ENCODE data around the gene HM13. TPM values are rescaled to one million over a fixed set of nuclear protein-coding genes. Genes with fewer than 3 reads are reported as not detected.

Gene HM13
- total and polyA plus RNA-seq, 4 donors = 57.6 to 210 (median 99.1) TPM

DNA sequence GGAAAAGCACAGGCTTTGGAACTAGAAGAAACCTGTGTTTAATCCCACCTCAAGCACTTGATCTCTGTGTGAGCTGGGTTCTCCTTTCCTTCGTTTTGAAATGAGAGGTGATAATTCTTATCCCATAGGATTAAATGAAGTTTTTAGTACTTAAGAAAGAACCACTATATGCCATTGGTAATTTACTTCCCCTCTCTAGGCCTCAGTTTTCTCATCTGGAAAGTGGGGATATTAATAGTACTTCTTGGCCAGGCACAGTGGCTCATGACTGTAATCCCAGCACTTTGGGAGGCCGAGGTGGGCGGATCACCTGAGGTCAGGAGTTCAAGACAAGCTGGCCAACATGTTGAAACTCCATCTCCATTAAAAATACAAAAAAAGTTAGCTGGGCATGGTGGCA is 25.1 kb upstream of the HM13 start:
- Histone ChIP-seq H3K9me3 (ENCODE audit: control insufficient read depth in 4 of 4, low read length in 3 of 4) (no peaks in the 10 kb centered on the region), H3K27ac (ENCODE audit: low read depth in 1 of 2, low read length in 2 of 2) (no peak overlapping the region), H3K4me3 (ENCODE audit: low read depth in 1 of 3, low read length in 3 of 3) (no peak overlapping the region), H3K4me1 (ENCODE audit: control insufficient read depth in 4 of 4, insufficient read depth in 4 of 4, low read length in 3 of 4) (no peaks in the 10 kb centered on the region), H3K9ac (ENCODE audit: low read depth in 1 of 2, low read length in 2 of 2) (no peak overlapping the region), H3K27me3 (ENCODE audit: control insufficient read depth in 4 of 4, insufficient read depth in 4 of 4, low read length in 3 of 4) (peaks cover 0 to 4% (median 1%) of the 10 kb centered on the region in 4 donors), H3K36me3 (ENCODE audit: control insufficient read depth in 4 of 4, insufficient read depth in 3 of 4, low read depth in 1 of 4, low read length in 3 of 4) (no peaks in the 10 kb centered on the region)
- WGBS = 70% methylated on average over 3 of the region's 3 CpGs
- no peak for DNase-seq (ENCODE audit: low spot score)
- TF ChIP-seq EGR1 (IDR thresholded peaks at IDR 0.05; ENCODE audit: low read depth in 2 of 2) = no peak
- TF ChIP-seq, protein P1, sequence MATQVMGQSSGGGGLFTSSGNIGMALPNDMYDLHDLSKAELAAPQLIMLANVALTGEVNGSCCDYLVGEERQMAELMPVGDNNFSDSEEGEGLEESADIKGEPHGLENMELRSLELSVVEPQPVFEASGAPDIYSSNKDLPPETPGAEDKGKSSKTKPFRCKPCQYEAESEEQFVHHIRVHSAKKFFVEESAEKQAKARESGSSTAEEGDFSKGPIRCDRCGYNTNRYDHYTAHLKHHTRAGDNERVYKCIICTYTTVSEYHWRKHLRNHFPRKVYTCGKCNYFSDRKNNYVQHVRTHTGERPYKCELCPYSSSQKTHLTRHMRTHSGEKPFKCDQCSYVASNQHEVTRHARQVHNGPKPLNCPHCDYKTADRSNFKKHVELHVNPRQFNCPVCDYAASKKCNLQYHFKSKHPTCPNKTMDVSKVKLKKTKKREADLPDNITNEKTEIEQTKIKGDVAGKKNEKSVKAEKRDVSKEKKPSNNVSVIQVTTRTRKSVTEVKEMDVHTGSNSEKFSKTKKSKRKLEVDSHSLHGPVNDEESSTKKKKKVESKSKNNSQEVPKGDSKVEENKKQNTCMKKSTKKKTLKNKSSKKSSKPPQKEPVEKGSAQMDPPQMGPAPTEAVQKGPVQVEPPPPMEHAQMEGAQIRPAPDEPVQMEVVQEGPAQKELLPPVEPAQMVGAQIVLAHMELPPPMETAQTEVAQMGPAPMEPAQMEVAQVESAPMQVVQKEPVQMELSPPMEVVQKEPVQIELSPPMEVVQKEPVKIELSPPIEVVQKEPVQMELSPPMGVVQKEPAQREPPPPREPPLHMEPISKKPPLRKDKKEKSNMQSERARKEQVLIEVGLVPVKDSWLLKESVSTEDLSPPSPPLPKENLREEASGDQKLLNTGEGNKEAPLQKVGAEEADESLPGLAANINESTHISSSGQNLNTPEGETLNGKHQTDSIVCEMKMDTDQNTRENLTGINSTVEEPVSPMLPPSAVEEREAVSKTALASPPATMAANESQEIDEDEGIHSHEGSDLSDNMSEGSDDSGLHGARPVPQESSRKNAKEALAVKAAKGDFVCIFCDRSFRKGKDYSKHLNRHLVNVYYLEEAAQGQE (IDR thresholded peaks at IDR 0.05) = no peak

DNA sequence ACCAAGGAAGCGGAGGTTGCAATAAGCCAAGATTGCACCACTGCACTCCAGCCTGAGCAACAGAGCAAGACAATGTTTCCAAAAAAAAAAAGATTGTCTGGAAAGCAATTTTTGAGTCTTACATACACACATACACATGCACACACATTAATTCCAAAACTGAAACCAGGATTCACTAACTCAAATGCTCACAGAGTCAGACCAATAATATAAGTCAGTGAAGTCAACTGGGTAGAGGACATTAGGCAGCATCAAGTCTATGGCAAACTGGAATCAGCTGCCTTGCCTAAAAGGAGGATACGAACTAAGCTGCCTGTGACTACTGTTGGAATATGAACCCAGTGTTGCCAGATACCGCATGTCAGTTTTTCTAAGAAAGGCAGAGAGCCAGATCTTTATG is 23.5 kb upstream of the HM13 start:
- no peaks in the 10 kb centered on the region for H3K9me3 ChIP-seq (ENCODE audit: control insufficient read depth in 4 of 4, low read length in 3 of 4)
- no peak overlapping the region for H3K4me3 ChIP-seq (ENCODE audit: low read depth in 1 of 3, low read length in 3 of 3)
- TF ChIP-seq NR2F2 (IDR thresholded peaks at IDR 0.05) = no peak
- no peak for TF ChIP-seq GABPA (IDR thresholded peaks at IDR 0.05 in 1 of 2, conservative IDR thresholded peaks at IDR 0.05 in 1 of 2)
- TF ChIP-seq RAD21 (IDR thresholded peaks at IDR 0.05) = no peak
- TF ChIP-seq, protein P2, sequence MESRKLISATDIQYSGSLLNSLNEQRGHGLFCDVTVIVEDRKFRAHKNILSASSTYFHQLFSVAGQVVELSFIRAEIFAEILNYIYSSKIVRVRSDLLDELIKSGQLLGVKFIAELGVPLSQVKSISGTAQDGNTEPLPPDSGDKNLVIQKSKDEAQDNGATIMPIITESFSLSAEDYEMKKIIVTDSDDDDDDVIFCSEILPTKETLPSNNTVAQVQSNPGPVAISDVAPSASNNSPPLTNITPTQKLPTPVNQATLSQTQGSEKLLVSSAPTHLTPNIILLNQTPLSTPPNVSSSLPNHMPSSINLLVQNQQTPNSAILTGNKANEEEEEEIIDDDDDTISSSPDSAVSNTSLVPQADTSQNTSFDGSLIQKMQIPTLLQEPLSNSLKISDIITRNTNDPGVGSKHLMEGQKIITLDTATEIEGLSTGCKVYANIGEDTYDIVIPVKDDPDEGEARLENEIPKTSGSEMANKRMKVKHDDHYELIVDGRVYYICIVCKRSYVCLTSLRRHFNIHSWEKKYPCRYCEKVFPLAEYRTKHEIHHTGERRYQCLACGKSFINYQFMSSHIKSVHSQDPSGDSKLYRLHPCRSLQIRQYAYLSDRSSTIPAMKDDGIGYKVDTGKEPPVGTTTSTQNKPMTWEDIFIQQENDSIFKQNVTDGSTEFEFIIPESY (IDR thresholded peaks at IDR 0.05) = no peak
- TF ChIP-seq, protein P1 (IDR thresholded peaks at IDR 0.05) = no peak
- TF ChIP-seq HNF4A (conservative IDR thresholded peaks at IDR 0.05) = no peak
- no peak for TF ChIP-seq HNF4G (IDR thresholded peaks at IDR 0.05)
- TF ChIP-seq FOXA1 (IDR thresholded peaks at IDR 0.05) = no peak
- no peak for TF ChIP-seq EGR1 (IDR thresholded peaks at IDR 0.05; ENCODE audit: low read depth in 2 of 2)
- no peak for TF ChIP-seq JUND (IDR thresholded peaks at IDR 0.05)
- TF ChIP-seq, protein P3, sequence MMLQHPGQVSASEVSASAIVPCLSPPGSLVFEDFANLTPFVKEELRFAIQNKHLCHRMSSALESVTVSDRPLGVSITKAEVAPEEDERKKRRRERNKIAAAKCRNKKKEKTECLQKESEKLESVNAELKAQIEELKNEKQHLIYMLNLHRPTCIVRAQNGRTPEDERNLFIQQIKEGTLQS (IDR thresholded peaks at IDR 0.05) = no peak
- TF ChIP-seq, protein P4, sequence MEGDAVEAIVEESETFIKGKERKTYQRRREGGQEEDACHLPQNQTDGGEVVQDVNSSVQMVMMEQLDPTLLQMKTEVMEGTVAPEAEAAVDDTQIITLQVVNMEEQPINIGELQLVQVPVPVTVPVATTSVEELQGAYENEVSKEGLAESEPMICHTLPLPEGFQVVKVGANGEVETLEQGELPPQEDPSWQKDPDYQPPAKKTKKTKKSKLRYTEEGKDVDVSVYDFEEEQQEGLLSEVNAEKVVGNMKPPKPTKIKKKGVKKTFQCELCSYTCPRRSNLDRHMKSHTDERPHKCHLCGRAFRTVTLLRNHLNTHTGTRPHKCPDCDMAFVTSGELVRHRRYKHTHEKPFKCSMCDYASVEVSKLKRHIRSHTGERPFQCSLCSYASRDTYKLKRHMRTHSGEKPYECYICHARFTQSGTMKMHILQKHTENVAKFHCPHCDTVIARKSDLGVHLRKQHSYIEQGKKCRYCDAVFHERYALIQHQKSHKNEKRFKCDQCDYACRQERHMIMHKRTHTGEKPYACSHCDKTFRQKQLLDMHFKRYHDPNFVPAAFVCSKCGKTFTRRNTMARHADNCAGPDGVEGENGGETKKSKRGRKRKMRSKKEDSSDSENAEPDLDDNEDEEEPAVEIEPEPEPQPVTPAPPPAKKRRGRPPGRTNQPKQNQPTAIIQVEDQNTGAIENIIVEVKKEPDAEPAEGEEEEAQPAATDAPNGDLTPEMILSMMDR (IDR thresholded peaks at IDR 0.05; ENCODE audit: low read depth, low read length, missing input control) = no peak
- TF ChIP-seq, protein P5, sequence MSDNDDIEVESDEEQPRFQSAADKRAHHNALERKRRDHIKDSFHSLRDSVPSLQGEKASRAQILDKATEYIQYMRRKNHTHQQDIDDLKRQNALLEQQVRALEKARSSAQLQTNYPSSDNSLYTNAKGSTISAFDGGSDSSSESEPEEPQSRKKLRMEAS (IDR thresholded peaks at IDR 0.05) = no peak
- no peak for TF ChIP-seq FOXA2 (IDR thresholded peaks at IDR 0.05)
- TF ChIP-seq RXRA (IDR thresholded peaks at IDR 0.05) = no peak
- H3K4me1 ChIP-seq (ENCODE audit: control insufficient read depth in 4 of 4, insufficient read depth in 4 of 4, low read length in 3 of 4) = no peaks in the 10 kb centered on the region
- no peak overlapping the region for H3K9ac ChIP-seq (ENCODE audit: low read depth in 1 of 2, low read length in 2 of 2)
- WGBS = 93% methylated on average over 3 of the region's 3 CpGs
- no peaks in the 10 kb centered on the region for H3K36me3 ChIP-seq (ENCODE audit: control insufficient read depth in 4 of 4, insufficient read depth in 3 of 4, low read depth in 1 of 4, low read length in 3 of 4)
- DNase-seq (ENCODE audit: low spot score) = no peak
- H3K27ac ChIP-seq (ENCODE audit: low read depth in 1 of 2, low read length in 2 of 2) = no peak overlapping the region
- H3K27me3 ChIP-seq (ENCODE audit: control insufficient read depth in 4 of 4, insufficient read depth in 4 of 4, low read length in 3 of 4) = peaks cover 0 to 4% (median 0%) of the 10 kb centered on the region in 4 donors

Measured in liver (tissue), 9 donors.